Measurements from ENCODE around the gene C1orf52. TPM values are rescaled to one million over a fixed set of nuclear protein-coding genes. Genes with fewer than 3 reads are reported as not detected.
A peak's percentile ranks its signal among the peaks of the same experiment; 100 is the strongest.

Gene C1orf52
- total RNA-seq, 1 donor from 2014 or later, result 22.5 TPM

GRCh38 chr1:85277802-85278201, 18.3 kb upstream of the C1orf52 start:
- TF ChIP-seq CTCF (IDR thresholded peaks at IDR 0.05), result no peak
- Histone ChIP-seq H3K4me3 (no peak overlapping the region), H3K9me3 (no peaks in the 10 kb centered on the region), H3K27ac (no peak overlapping the region), H3K4me1 (peaks cover 26% of the 10 kb centered on the region), H3K27me3 (no peaks in the 10 kb centered on the region), H3K36me3 (peaks cover 2% of the 10 kb centered on the region)
- DNase-seq (no peak), ATAC-seq (no peak)
- intact Hi-C loops (cut with DNase I), result no loop called here

- Histone ChIP-seq H3K27ac (peak overlapping the region; percentile 96), H3K36me3 (peaks cover 8% of the 10 kb centered on the region), H3K4me1 (peaks cover 26% of the 10 kb centered on the region), H3K4me3 (peak overlapping the region; percentile 82), H3K9me3 (no peaks in the 10 kb centered on the region), H3K27me3 (no peaks in the 10 kb centered on the region)
- TF ChIP-seq CTCF (IDR thresholded peaks at IDR 0.05), result no peak
- DNase-seq (no peak), ATAC-seq (no peak)
- intact Hi-C loops (cut with DNase I), result no loop called here
These were observed 17.6 kb upstream of the C1orf52 start for GRCh38 chr1:85276978-85277639.

- Histone ChIP-seq H3K4me1 (peaks cover 31% of the 10 kb centered on the region), H3K9me3 (no peaks in the 10 kb centered on the region), H3K27ac (peak within 1 kb of the TSS; percentile 96), H3K27me3 (no peaks in the 10 kb centered on the region), H3K36me3 (peaks cover 13% of the 10 kb centered on the region), H3K4me3 (peak within 1 kb of the TSS; percentile 82)
- peak; percentile 98 for ATAC-seq
- intact Hi-C loops (cut with DNase I), result no loop called here
- no peak for TF ChIP-seq CTCF (IDR thresholded peaks at IDR 0.05)
- peak; percentile 100 for DNase-seq
These were observed 16.9 kb upstream of the C1orf52 start, which contains the start of gene BCL10 for GRCh38 chr1:85276215-85276977. Gene BCL10 (minus strand): TSS chr1:85276632. CDS start chr1:85276352, 280 bp downstream.

GRCh38 chr1:85275701-85276214, 16.3 kb upstream of the C1orf52 start:
- peak overlapping the region; percentile 96 for H3K27ac ChIP-seq
- peaks cover 19% of the 10 kb centered on the region for H3K36me3 ChIP-seq
- no peaks in the 10 kb centered on the region for H3K27me3 ChIP-seq
- H3K9me3 ChIP-seq, result no peaks in the 10 kb centered on the region
- no peak for DNase-seq
- ATAC-seq, result no peak
- intact Hi-C loops (cut with DNase I), result no loop called here
- H3K4me3 ChIP-seq, result peak overlapping the region; percentile 82
- peaks cover 36% of the 10 kb centered on the region for H3K4me1 ChIP-seq
- no peak for TF ChIP-seq CTCF (IDR thresholded peaks at IDR 0.05)

GRCh38 chr1:85274969-85275453, 15.5 kb upstream of the C1orf52 start:
- peaks cover 27% of the 10 kb centered on the region for H3K36me3 ChIP-seq
- intact Hi-C loops (cut with DNase I), result no loop called here
- DNase-seq (no peak), ATAC-seq (no peak)
- H3K4me1 ChIP-seq, result peaks cover 36% of the 10 kb centered on the region
- no peaks in the 10 kb centered on the region for H3K9me3 ChIP-seq
- TF ChIP-seq CTCF (IDR thresholded peaks at IDR 0.05), result no peak
- H3K27me3 ChIP-seq, result no peaks in the 10 kb centered on the region
- peak overlapping the region; percentile 96 for H3K27ac ChIP-seq
- peak overlapping the region; percentile 82 for H3K4me3 ChIP-seq

All from upper lobe of right lung (tissue), 1 donor.